HUDEP-2 (cell line): ENCODE data around the gene SFTPD.
A peak's percentile ranks its signal among the peaks of the same experiment; 100 is the strongest.
"Not testable (repeated sequence)": the region's sequence is repeated elsewhere in the genome, so short reads cannot be mapped to it uniquely, and the experiment has no call there.

Experiments
- DNase-seq, 76 experiments: peaks; one replicate each; lab custom pipeline; 2025; ENCODE audit not compliant: unreplicated experiment in 76 of 76; lab: John Stamatoyannopoulos, UW

Gene SFTPD

GRCh38 chr10:79927111-79927828, 21.6 kb downstream of the SFTPD start:
- no peak for DNase-seq

- no peak for DNase-seq
Observed at GRCh38 chr10:79926037-79926436, 22.9 kb downstream of the SFTPD start.

- no peak for DNase-seq
Observed at GRCh38 chr10:79925614-79926013, 23.3 kb downstream of the SFTPD start.

GRCh38 chr10:79923669-79924068, 25.2 kb downstream of the SFTPD start:
- no peak for DNase-seq

GRCh38 chr10:79923145-79923544, 25.8 kb downstream of the SFTPD start:
- DNase-seq, result no peak

GRCh38 chr10:79922011-79922412, 26.9 kb downstream of the SFTPD start:
- DNase-seq, result not testable (repeated sequence)

GRCh38 chr10:79915838-79916237, 33.1 kb downstream of the SFTPD start:
- not testable (repeated sequence) for DNase-seq

GRCh38 chr10:79914512-79914911, 34.4 kb downstream of the SFTPD start:
- DNase-seq, result peak in 1 of 76 experiments; percentile 6

GRCh38 chr10:79910836-79911235, 38.1 kb downstream of the SFTPD start:
- DNase-seq, result no peak

GRCh38 chr10:79910344-79910743, 38.6 kb downstream of the SFTPD start:
- DNase-seq, result no peak

GRCh38 chr10:79905322-79906314, 43.3 kb downstream of the SFTPD start:
- peak in 3 of 76 experiments; percentile 5 to 16 (median 7) for DNase-seq

- peak in 50 of 76 experiments; percentile 5 to 66 (median 35) for DNase-seq
Observed at GRCh38 chr10:79904671-79905321, 44.1 kb downstream of the SFTPD start.

- not testable (repeated sequence) for DNase-seq
Observed at GRCh38 chr10:79901571-79901970, 47.3 kb downstream of the SFTPD start.

GRCh38 chr10:79898597-79899325, 50.1 kb downstream of the SFTPD start:
- DNase-seq, result no peak

GRCh38 chr10:79892896-79893295, 56.0 kb downstream of the SFTPD start:
- DNase-seq, result not testable (repeated sequence)

- DNase-seq, result no peak
Observed at GRCh38 chr10:79890469-79890868, 58.4 kb downstream of the SFTPD start.

- DNase-seq, result not testable (repeated sequence)
Observed at GRCh38 chr10:79888984-79889383, 59.9 kb downstream of the SFTPD start.
